Breast epithelium (tissue), 4 donors: ENCODE measurements around the gene SMIM14. TPM values are rescaled to one million over a fixed set of nuclear protein-coding genes. Genes with fewer than 3 reads are reported as not detected.

Source experiments
- DNase-seq, 2 donors: peaks; one replicate each; pipeline ENCODE4 v3.0.0-alpha.2; 2019; ENCODE audit warnings: low spot score in 2 of 2
- H3K27ac ChIP-seq, 2 donors: fragments of 200-600 bp; sonication (generic) in 1 of 2; one replicate each; pipeline ENCODE4 v1.5.1; 2016 to 2019; ENCODE audit warnings: mild to moderate bottlenecking in 1 of 2
- H3K27me3 ChIP-seq, 2 donors: fragments of 200-600 bp; sonication (generic) in 1 of 2; one replicate each; pipeline versions ENCODE4 v1.5.1 to v1.6.0; 2017 to 2019; ENCODE audit warnings: control low read depth in 1 of 2, mild to moderate bottlenecking in 1 of 2
- H3K36me3 ChIP-seq: fragments of 200-600 bp; one replicate; pipeline ENCODE4 v1.5.1; 2019
- H3K4me1 ChIP-seq, 2 donors: fragments of 200-600 bp; sonication (generic); one replicate each; pipeline ENCODE4 v1.5.1; 2016 to 2019; ENCODE audit warnings: control low read depth in 1 of 2
- H3K4me3 ChIP-seq, 3 donors: fragments of 200-600 bp; sonication (generic); 1 replicate in 2 of 3; 2 replicates in 1 of 3; pipeline ENCODE4 v1.5.1; 2016 to 2019; ENCODE audit warnings: mild to moderate bottlenecking in 3 of 3, moderate library complexity in 2 of 3
- H3K9me3 ChIP-seq, 2 donors: fragments of 200-600 bp; sonication (generic) in 1 of 2; one replicate each; pipeline ENCODE4 v1.5.1; 2016 to 2019; ENCODE audit warnings: control low read depth in 1 of 2
- CTCF ChIP-seq, 3 donors: fragments of 450-650 bp; IDR thresholded peaks; one replicate each; pipeline ENCODE4 v1.5.1; 2016 to 2017; ENCODE audit warnings: antibody characterized with exemption in 3 of 3, mild to moderate bottlenecking in 3 of 3, moderate library complexity in 3 of 3
- POLR2A ChIP-seq: fragments of 450-650 bp; IDR thresholded peaks from one replicate; pipeline ENCODE4 v1.6.1; 2016; ENCODE audit warnings: antibody characterized with exemption, mild to moderate bottlenecking, moderate library complexity
- POLR2AphosphoS5 ChIP-seq, 3 donors: sonication (generic); formaldehyde crosslinking; IDR thresholded peaks; one replicate each; pipeline ENCODE4 v1.6.1; 2017; ENCODE audit warnings: antibody characterized with exemption in 3 of 3
- intact Hi-C: fragments of 100-400 bp; cut with DNase I; formaldehyde crosslinking; loops from one replicate; pipeline ENCODE4 v1.15.1; 2023; ENCODE audit warnings: low total_unique reads
- total RNA-seq, 3 donors: library from RNA; depleted of rRNA; stranded (reverse); fragments of >200 nt; gene quantifications; one replicate each; pipeline ENCODE4 v1.1.0, GENCODE V29; 2016

Gene SMIM14
- total RNA-seq, 3 donors from 2014 or later = 38.7 to 71.0 (median 43.6) TPM

DNA sequence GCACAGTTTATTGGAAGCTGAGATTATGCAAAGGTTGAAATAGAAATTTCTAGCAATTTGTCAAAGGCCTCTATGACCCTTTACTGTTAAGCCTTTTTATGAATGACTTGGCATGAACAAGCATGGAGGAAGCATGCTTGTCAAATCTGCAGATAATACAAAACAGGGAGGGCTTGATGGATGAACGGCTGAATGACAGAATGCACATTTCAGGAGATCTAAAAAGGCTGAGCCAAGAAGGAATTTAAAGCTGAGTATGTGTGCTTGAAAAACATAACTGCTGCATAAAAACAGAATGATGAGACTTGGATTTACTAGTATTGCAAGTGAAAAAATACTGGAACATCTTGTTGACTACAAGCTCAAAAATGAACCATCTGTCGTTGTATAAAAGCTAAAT lies 30.2 kb upstream of the SMIM14 start:
- Histone ChIP-seq H3K9me3 (no peaks in the 10 kb centered on the region), H3K4me1 (no peaks in the 10 kb centered on the region), H3K27me3 (no peaks in the 10 kb centered on the region), H3K36me3 (no peaks in the 10 kb centered on the region), H3K4me3 (no peak overlapping the region), H3K27ac (no peak overlapping the region)
- intact Hi-C loops = no loop called here
- TF ChIP-seq POLR2A = no peak
- no peak for TF ChIP-seq CTCF (IDR thresholded peaks at IDR 0.05)
- TF ChIP-seq POLR2AphosphoS5 (IDR thresholded peaks at IDR 0.05) = no peak
- DNase-seq = no peak

GRCh38 chr4:39667706-39668105 lies 29.0 kb upstream of the SMIM14 start:
- H3K4me3 ChIP-seq = no peak overlapping the region
- no peaks in the 10 kb centered on the region for H3K36me3 ChIP-seq
- intact Hi-C loops = no loop called here
- H3K4me1 ChIP-seq = no peaks in the 10 kb centered on the region
- H3K9me3 ChIP-seq = no peaks in the 10 kb centered on the region
- no peak for DNase-seq
- TF ChIP-seq POLR2A = no peak
- TF ChIP-seq CTCF (IDR thresholded peaks at IDR 0.05) = no peak
- no peak for TF ChIP-seq POLR2AphosphoS5 (IDR thresholded peaks at IDR 0.05)
- no peak overlapping the region for H3K27ac ChIP-seq
- no peaks in the 10 kb centered on the region for H3K27me3 ChIP-seq

- Histone ChIP-seq H3K9me3 (no peaks in the 10 kb centered on the region), H3K27ac (no peak overlapping the region), H3K27me3 (no peaks in the 10 kb centered on the region), H3K4me1 (no peaks in the 10 kb centered on the region), H3K4me3 (no peak overlapping the region), H3K36me3 (no peaks in the 10 kb centered on the region)
- no peak for DNase-seq
- TF ChIP-seq CTCF (IDR thresholded peaks at IDR 0.05) = no peak
- TF ChIP-seq POLR2AphosphoS5 (IDR thresholded peaks at IDR 0.05) = no peak
- intact Hi-C loops = no loop called here
Measured at GRCh38 chr4:39664828-39665731, 26.4 kb upstream of the SMIM14 start.

DNA sequence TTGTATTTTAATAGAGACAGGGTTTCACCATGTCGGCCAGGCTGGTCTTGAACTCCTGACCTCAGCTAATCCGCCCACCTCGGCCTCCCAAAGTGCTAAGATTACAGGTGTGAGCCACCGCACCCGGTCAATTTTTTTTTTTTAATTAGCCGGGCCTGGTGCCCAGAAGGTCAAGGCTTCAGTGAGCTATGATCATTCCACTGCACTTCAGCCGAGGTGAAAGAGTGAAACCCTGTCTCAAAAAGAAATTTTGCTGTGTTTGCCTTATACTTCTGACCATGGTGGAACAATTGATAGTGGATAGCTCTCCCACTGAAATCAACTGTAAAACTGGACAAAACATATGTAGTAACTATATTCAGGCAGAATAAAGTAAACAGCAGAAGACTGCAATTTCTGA lies 24.0 kb upstream of the SMIM14 start:
- no peaks in the 10 kb centered on the region for H3K36me3 ChIP-seq
- H3K9me3 ChIP-seq = no peaks in the 10 kb centered on the region
- intact Hi-C loops = no loop called here
- DNase-seq = no peak
- H3K4me3 ChIP-seq = no peak overlapping the region
- no peak overlapping the region for H3K27ac ChIP-seq
- TF ChIP-seq CTCF (IDR thresholded peaks at IDR 0.05) (no peak), POLR2A (no peak), POLR2AphosphoS5 (IDR thresholded peaks at IDR 0.05) (no peak)
- H3K27me3 ChIP-seq = no peaks in the 10 kb centered on the region
- no peaks in the 10 kb centered on the region for H3K4me1 ChIP-seq

DNA sequence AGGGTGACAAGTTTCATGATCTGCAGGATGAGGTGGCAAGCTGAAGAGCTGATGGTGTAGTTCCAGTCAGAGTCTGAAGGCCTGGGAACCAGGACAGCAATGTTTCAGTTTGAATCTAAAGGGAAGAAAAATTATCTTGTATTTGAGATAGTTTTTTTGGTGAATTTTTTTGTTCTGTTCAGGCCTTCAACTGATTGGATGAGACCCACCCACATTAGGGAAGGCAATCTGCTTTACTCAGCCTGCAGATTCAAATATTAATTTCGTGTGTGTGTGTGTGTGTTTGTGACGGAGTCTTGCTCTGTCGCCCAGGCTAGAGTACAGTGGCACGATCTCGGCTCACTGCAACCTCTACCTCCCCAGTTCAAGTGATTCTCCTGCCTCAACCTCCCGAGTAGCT lies 22.1 kb upstream of the SMIM14 start:
- Histone ChIP-seq H3K4me3 (no peak overlapping the region), H3K27me3 (no peaks in the 10 kb centered on the region), H3K9me3 (no peaks in the 10 kb centered on the region), H3K27ac (no peak overlapping the region), H3K36me3 (no peaks in the 10 kb centered on the region), H3K4me1 (no peaks in the 10 kb centered on the region)
- intact Hi-C loops = no loop called here
- TF ChIP-seq CTCF (IDR thresholded peaks at IDR 0.05) = no peak
- no peak for TF ChIP-seq POLR2AphosphoS5 (IDR thresholded peaks at IDR 0.05)
- TF ChIP-seq POLR2A = no peak
- no peak for DNase-seq
